ENCODE results near the gene SLC6A7. TPM values are rescaled to one million over a fixed set of nuclear protein-coding genes. Genes with fewer than 3 reads are reported as not detected.

Gene SLC6A7
- total RNA-seq, 2 experiments from 2014 or later = not detected

- H3K9me3 Mint-ChIP-seq = no peaks in the 10 kb centered on the region
- no peak overlapping the region for H3K4me3 Mint-ChIP-seq
- ChIA-PET CTCF (no interaction called here), POLR2A (no interaction called here)
- peaks cover 12% of the 10 kb centered on the region for H3K4me1 Mint-ChIP-seq
- H3K36me3 Mint-ChIP-seq (ENCODE audit: low read depth) = no peaks in the 10 kb centered on the region
- no peak overlapping the region for H3K27ac Mint-ChIP-seq
- DNase-seq = no peak
- H3K27me3 Mint-ChIP-seq = peaks cover 22% of the 10 kb centered on the region
These were observed 21.5 kb downstream of the SLC6A7 start for GRCh38 chr5:150211156-150212030.

- H3K27ac Mint-ChIP-seq = no peak overlapping the region
- peaks cover 12% of the 10 kb centered on the region for H3K27me3 Mint-ChIP-seq
- no peaks in the 10 kb centered on the region for H3K9me3 Mint-ChIP-seq
- no peaks in the 10 kb centered on the region for H3K36me3 Mint-ChIP-seq (ENCODE audit: low read depth)
- peaks cover 7% of the 10 kb centered on the region for H3K4me1 Mint-ChIP-seq
- CTCF ChIA-PET = interaction anchor here (1.2 to 3.6 kb wide), 2 partner anchors 9 to 82 kb away, joined by 4 to 10 read pairs; no protein-coding TSS in a partner anchor
- POLR2A ChIA-PET = no interaction called here
- no peak overlapping the region for H3K4me3 Mint-ChIP-seq
- DNase-seq = no peak
These were observed 23.7 kb downstream of the SLC6A7 start for GRCh38 chr5:150213530-150213929.

GRCh38 chr5:150214289-150214688 is 24.4 kb downstream of the SLC6A7 start:
- Mint-ChIP-seq H3K27ac (no peak overlapping the region), H3K9me3 (no peaks in the 10 kb centered on the region), H3K4me3 (no peak overlapping the region), H3K27me3 (peaks cover 6% of the 10 kb centered on the region), H3K4me1 (peaks cover 1% of the 10 kb centered on the region), H3K36me3 (ENCODE audit: low read depth) (no peaks in the 10 kb centered on the region)
- ChIA-PET CTCF (interaction anchor here (1.2 to 3.6 kb wide), 2 partner anchors 9 to 83 kb away, joined by 4 to 10 read pairs; no protein-coding TSS in a partner anchor), POLR2A (no interaction called here)
- no peak for DNase-seq

GRCh38 chr5:150215979-150216944 is 26.4 kb downstream of the SLC6A7 start:
- ChIA-PET POLR2A (no interaction called here), CTCF (interaction anchor here (0.6 to 3.6 kb wide), 3 partner anchors 11 to 85 kb away, joined by 3 to 10 read pairs (median 3); no protein-coding TSS in a partner anchor)
- no peaks in the 10 kb centered on the region for H3K4me1 Mint-ChIP-seq
- no peaks in the 10 kb centered on the region for H3K9me3 Mint-ChIP-seq
- H3K27ac Mint-ChIP-seq = no peak overlapping the region
- peaks cover 9% of the 10 kb centered on the region for H3K27me3 Mint-ChIP-seq
- no peak for DNase-seq
- no peak overlapping the region for H3K4me3 Mint-ChIP-seq
- H3K36me3 Mint-ChIP-seq (ENCODE audit: low read depth) = no peaks in the 10 kb centered on the region

GRCh38 chr5:150217038-150217437 is 27.2 kb downstream of the SLC6A7 start:
- no peak overlapping the region for H3K4me3 Mint-ChIP-seq

GRCh38 chr5:150217873-150218692 is 28.2 kb downstream of the SLC6A7 start:
- H3K4me3 Mint-ChIP-seq = no peak overlapping the region
- H3K9me3 Mint-ChIP-seq = no peaks in the 10 kb centered on the region

More at GRCh38 chr5:150217038-150217437, 27.2 kb downstream of the SLC6A7 start:
- CTCF ChIA-PET = interaction anchor here (0.6 to 2.5 kb wide), 4 partner anchors 11 to 87 kb away, joined by 3 to 22 read pairs (median 4); no protein-coding TSS in a partner anchor
- Mint-ChIP-seq H3K36me3 (ENCODE audit: low read depth) (no peaks in the 10 kb centered on the region), H3K9me3 (no peaks in the 10 kb centered on the region), H3K4me1 (no peaks in the 10 kb centered on the region), H3K27ac (no peak overlapping the region), H3K27me3 (peaks cover 9% of the 10 kb centered on the region)
- POLR2A ChIA-PET = no interaction called here
- DNase-seq = no peak

GRCh38 chr5:150218693-150219035 is 28.8 kb downstream of the SLC6A7 start:
- H3K27ac Mint-ChIP-seq = no peak overlapping the region
- CTCF ChIA-PET = interaction anchor here (0.8 to 2.5 kb wide), 14 partner anchors 9 to 384 kb away, joined by 3 to 22 read pairs (median 4); no protein-coding TSS in a partner anchor
- POLR2A ChIA-PET = interaction anchor here (1.1 kb wide), 1 partner anchor 90 kb away, joined by 3 read pairs; no protein-coding TSS in a partner anchor

More at GRCh38 chr5:150217873-150218692, 28.2 kb downstream of the SLC6A7 start:
- H3K27ac Mint-ChIP-seq = no peak overlapping the region
- peak; percentile 86 for DNase-seq
- peaks cover 9% of the 10 kb centered on the region for H3K27me3 Mint-ChIP-seq
- no peaks in the 10 kb centered on the region for H3K4me1 Mint-ChIP-seq
- CTCF ChIA-PET = interaction anchor here (0.7 to 2.5 kb wide), 14 partner anchors 9 to 384 kb away, joined by 3 to 22 read pairs (median 4); no protein-coding TSS in a partner anchor
- POLR2A ChIA-PET = interaction anchor here (1.1 kb wide), 1 partner anchor 89 kb away, joined by 3 read pairs; no protein-coding TSS in a partner anchor
- no peaks in the 10 kb centered on the region for H3K36me3 Mint-ChIP-seq (ENCODE audit: low read depth)

GRCh38 chr5:150219142-150219541 is 29.3 kb downstream of the SLC6A7 start:
- CTCF ChIA-PET = interaction anchor here (1.2 to 2.5 kb wide), 8 partner anchors 14 to 89 kb away, joined by 3 to 22 read pairs (median 4); no protein-coding TSS in a partner anchor

More at GRCh38 chr5:150218693-150219035, 28.8 kb downstream of the SLC6A7 start:
- DNase-seq = no peak
- H3K9me3 Mint-ChIP-seq = no peaks in the 10 kb centered on the region
- H3K4me1 Mint-ChIP-seq = no peaks in the 10 kb centered on the region
- peaks cover 9% of the 10 kb centered on the region for H3K27me3 Mint-ChIP-seq
- no peak overlapping the region for H3K4me3 Mint-ChIP-seq
- H3K36me3 Mint-ChIP-seq (ENCODE audit: low read depth) = no peaks in the 10 kb centered on the region

GRCh38 chr5:150219861-150220260 is 30.0 kb downstream of the SLC6A7 start:
- no peaks in the 10 kb centered on the region for H3K4me1 Mint-ChIP-seq
- no peaks in the 10 kb centered on the region for H3K36me3 Mint-ChIP-seq (ENCODE audit: low read depth)
- no peak for DNase-seq
- peaks cover 9% of the 10 kb centered on the region for H3K27me3 Mint-ChIP-seq
- H3K9me3 Mint-ChIP-seq = no peaks in the 10 kb centered on the region
- CTCF ChIA-PET = interaction anchor here (1.6 to 2.5 kb wide), 3 partner anchors 20 to 90 kb away, joined by 3 to 22 read pairs (median 7); no protein-coding TSS in a partner anchor
- POLR2A ChIA-PET = no interaction called here
- no peak overlapping the region for H3K27ac Mint-ChIP-seq
- H3K4me3 Mint-ChIP-seq = no peak overlapping the region

More at GRCh38 chr5:150219142-150219541, 29.3 kb downstream of the SLC6A7 start:
- no peak overlapping the region for H3K27ac Mint-ChIP-seq
- H3K27me3 Mint-ChIP-seq = peaks cover 9% of the 10 kb centered on the region
- no peaks in the 10 kb centered on the region for H3K9me3 Mint-ChIP-seq
- no peak for DNase-seq
- no peaks in the 10 kb centered on the region for H3K36me3 Mint-ChIP-seq (ENCODE audit: low read depth)
- no peaks in the 10 kb centered on the region for H3K4me1 Mint-ChIP-seq
- H3K4me3 Mint-ChIP-seq = no peak overlapping the region
- POLR2A ChIA-PET = no interaction called here

- Mint-ChIP-seq H3K27ac (no peak overlapping the region), H3K4me3 (no peak overlapping the region), H3K9me3 (no peaks in the 10 kb centered on the region), H3K36me3 (ENCODE audit: low read depth) (no peaks in the 10 kb centered on the region), H3K4me1 (no peaks in the 10 kb centered on the region), H3K27me3 (peaks cover 9% of the 10 kb centered on the region)
- ChIA-PET CTCF (no interaction called here), POLR2A (no interaction called here)
- DNase-seq = no peak
These were observed 31.6 kb downstream of the SLC6A7 start for GRCh38 chr5:150221471-150221870.

- H3K9me3 Mint-ChIP-seq = no peaks in the 10 kb centered on the region
- ChIA-PET POLR2A (no interaction called here), CTCF (no interaction called here)
- H3K4me1 Mint-ChIP-seq = no peaks in the 10 kb centered on the region
- H3K27me3 Mint-ChIP-seq = peaks cover 5% of the 10 kb centered on the region
- no peaks in the 10 kb centered on the region for H3K36me3 Mint-ChIP-seq (ENCODE audit: low read depth)
- no peak for DNase-seq
- H3K27ac Mint-ChIP-seq = no peak overlapping the region
- no peak overlapping the region for H3K4me3 Mint-ChIP-seq
These were observed 33.0 kb downstream of the SLC6A7 start for GRCh38 chr5:150222906-150223305.

GRCh38 chr5:150223474-150223873 is 33.6 kb downstream of the SLC6A7 start:
- ChIA-PET POLR2A (no interaction called here), CTCF (no interaction called here)
- Mint-ChIP-seq H3K36me3 (ENCODE audit: low read depth) (no peaks in the 10 kb centered on the region), H3K27ac (no peak overlapping the region), H3K4me3 (no peak overlapping the region), H3K4me1 (no peaks in the 10 kb centered on the region), H3K27me3 (peaks cover 5% of the 10 kb centered on the region), H3K9me3 (no peaks in the 10 kb centered on the region)
- no peak for DNase-seq
